Endothelial cell (in vitro differentiated cells): ENCODE data around the gene PLA2G2C. TPM values are rescaled to one million over a fixed set of nuclear protein-coding genes. Genes with fewer than 3 reads are reported as not detected.

Experiments used
- DNase-seq: peaks from one replicate; pipeline ENCODE4 v3.0.0; 2021; ENCODE audit warnings: low spot score
- H3K27ac Mint-ChIP-seq: one replicate; pipeline ENCODE4 v1.8.0; 2021; ENCODE audit warnings: mixed read lengths, inconsistent platforms; ENCODE audit not compliant: unreplicated experiment
- H3K27me3 Mint-ChIP-seq: one replicate; pipeline ENCODE4 v1.8.0; 2021; ENCODE audit warnings: mild to moderate bottlenecking, moderate library complexity, mixed read lengths, inconsistent platforms; ENCODE audit not compliant: unreplicated experiment
- H3K36me3 Mint-ChIP-seq: one replicate; pipeline ENCODE4 v1.8.0; 2021; ENCODE audit warnings: mild to moderate bottlenecking, low read depth, mixed read lengths, inconsistent platforms; ENCODE audit not compliant: unreplicated experiment
- H3K4me1 Mint-ChIP-seq: one replicate; pipeline ENCODE4 v1.8.0; 2021; ENCODE audit warnings: mild to moderate bottlenecking, mixed read lengths, inconsistent platforms; ENCODE audit not compliant: unreplicated experiment
- H3K4me3 Mint-ChIP-seq: one replicate; pipeline ENCODE4 v1.8.0; 2021; ENCODE audit warnings: mild to moderate bottlenecking, mixed read lengths, inconsistent platforms; ENCODE audit not compliant: unreplicated experiment
- H3K9me3 Mint-ChIP-seq: one replicate; pipeline ENCODE4 v1.8.0; 2021; ENCODE audit warnings: mixed read lengths, inconsistent platforms; ENCODE audit not compliant: unreplicated experiment
- CTCF ChIP-seq: fragments of 200-600 bp; sonication (generic); IDR thresholded peaks from one replicate; pipeline ENCODE4 v1.5.0; 2021; ENCODE audit warnings: antibody characterized with exemption; ENCODE audit not compliant: unreplicated experiment
- total RNA-seq: library from RNA; stranded (reverse); fragmentation: NEBNext Ultra II Directional; extraction: Animal tissue kit (Norgen Biotek cat#: 25700); gene quantifications from one replicate; pipeline ENCODE4 v1.2.1, GENCODE V29; 2021; ENCODE audit not compliant: unreplicated experiment

PLA2G2C gene
- total RNA-seq, 1 donor from 2014 or later = not detected

- H3K4me1 Mint-ChIP-seq = peaks cover 16% of the 10 kb centered on the region
- H3K27me3 Mint-ChIP-seq = no peaks in the 10 kb centered on the region
- H3K27ac Mint-ChIP-seq = no peak overlapping the region
- no peak overlapping the region for H3K4me3 Mint-ChIP-seq
- DNase-seq = no peak
- TF ChIP-seq CTCF = no peak
- H3K36me3 Mint-ChIP-seq = no peaks in the 10 kb centered on the region
- no peaks in the 10 kb centered on the region for H3K9me3 Mint-ChIP-seq
Observed at GRCh38 chr1:20190256-20191160, 4.2 kb upstream of the PLA2G2C start.

GRCh38 chr1:20189664-20190063, 3.3 kb upstream of the PLA2G2C start:
- H3K27ac Mint-ChIP-seq = no peak overlapping the region
- no peaks in the 10 kb centered on the region for H3K36me3 Mint-ChIP-seq
- no peak for TF ChIP-seq CTCF
- no peak overlapping the region for H3K4me3 Mint-ChIP-seq
- no peak for DNase-seq
- H3K9me3 Mint-ChIP-seq = no peaks in the 10 kb centered on the region
- peaks cover 4% of the 10 kb centered on the region for H3K27me3 Mint-ChIP-seq
- H3K4me1 Mint-ChIP-seq = peaks cover 20% of the 10 kb centered on the region

- Mint-ChIP-seq H3K27me3 (peaks cover 11% of the 10 kb centered on the region), H3K4me3 (no peak overlapping the region), H3K27ac (no peak overlapping the region), H3K36me3 (no peaks in the 10 kb centered on the region), H3K9me3 (no peaks in the 10 kb centered on the region), H3K4me1 (peaks cover 25% of the 10 kb centered on the region)
- no peak for TF ChIP-seq CTCF
- no peak for DNase-seq
Observed at GRCh38 chr1:20188455-20188817, 2.1 kb upstream of the PLA2G2C start.

GRCh38 chr1:20187813-20188454, 1.6 kb upstream of the PLA2G2C start:
- Mint-ChIP-seq H3K4me1 (peaks cover 25% of the 10 kb centered on the region), H3K27ac (no peak overlapping the region), H3K27me3 (peaks cover 12% of the 10 kb centered on the region), H3K9me3 (no peaks in the 10 kb centered on the region), H3K36me3 (no peaks in the 10 kb centered on the region), H3K4me3 (no peak overlapping the region)
- TF ChIP-seq CTCF = no peak
- no peak for DNase-seq
